Head of caudate nucleus (tissue), 42 donors: Measurements from ENCODE around the gene ABCC1.
"Not testable (repeated sequence)": the region's sequence is repeated elsewhere in the genome, so short reads cannot be mapped to it uniquely, and the experiment has no call there.

Experiments used
- DNase-seq, 42 donors: peaks; one replicate each; pipeline versions ENCODE4 v3.0.0 to v3.0.0-alpha.2; 2020 to 2021; ENCODE audit warnings: mixed read lengths in 7 of 42
- intact Hi-C: fragments of 100-400 bp; cut with DNase I; formaldehyde crosslinking; loops from one replicate; pipeline ENCODE4 v1.15.0; 2022

The ABCC1 gene

DNA sequence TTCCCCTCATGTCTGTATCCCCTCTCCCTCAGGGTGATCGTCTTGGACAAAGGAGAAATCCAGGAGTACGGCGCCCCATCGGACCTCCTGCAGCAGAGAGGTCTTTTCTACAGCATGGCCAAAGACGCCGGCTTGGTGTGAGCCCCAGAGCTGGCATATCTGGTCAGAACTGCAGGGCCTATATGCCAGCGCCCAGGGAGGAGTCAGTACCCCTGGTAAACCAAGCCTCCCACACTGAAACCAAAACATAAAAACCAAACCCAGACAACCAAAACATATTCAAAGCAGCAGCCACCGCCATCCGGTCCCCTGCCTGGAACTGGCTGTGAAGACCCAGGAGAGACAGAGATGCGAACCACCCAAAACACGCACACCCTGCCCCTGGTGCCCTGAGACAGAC is 191.7 kb downstream of the ABCC1 start:
- no peak for DNase-seq
- intact Hi-C loops = no loop called here

DNA sequence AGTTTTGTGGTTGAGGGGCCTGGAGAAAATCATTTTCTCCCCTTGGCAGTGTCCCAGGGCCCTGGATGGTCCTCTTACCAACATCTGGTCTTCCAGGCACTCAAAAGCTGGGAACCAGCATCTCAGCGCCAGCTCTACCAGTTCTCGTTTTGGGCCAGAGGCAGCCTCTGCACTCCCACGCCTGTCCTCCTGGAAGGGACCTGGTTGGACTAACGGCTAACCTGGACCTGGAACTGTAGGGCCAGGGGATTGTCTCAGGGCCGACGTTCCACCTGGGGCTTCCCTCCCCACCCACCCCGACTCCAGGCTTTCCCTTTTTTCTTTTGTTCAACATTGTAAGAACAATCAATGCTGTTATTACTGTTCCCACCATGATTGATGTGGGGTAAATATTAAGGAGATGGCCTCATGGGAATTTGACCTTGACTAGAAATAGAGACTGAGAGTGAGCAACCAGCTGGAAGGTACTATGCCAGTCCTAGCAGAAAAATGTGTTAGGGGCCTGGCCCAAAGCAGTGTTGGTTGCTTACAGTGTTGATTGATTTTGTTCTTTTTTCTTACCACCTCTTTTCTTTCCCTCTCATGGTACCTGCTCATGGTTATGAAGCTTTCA is 192.5 kb downstream of the ABCC1 start:
- DNase-seq = no peak
- intact Hi-C loops = no loop called here

GRCh38 chr16:16143038-16143763 is 193.8 kb downstream of the ABCC1 start:
- intact Hi-C loops = no loop called here
- DNase-seq = peak in 2 of 42 donors; percentile 17 to 63

DNA sequence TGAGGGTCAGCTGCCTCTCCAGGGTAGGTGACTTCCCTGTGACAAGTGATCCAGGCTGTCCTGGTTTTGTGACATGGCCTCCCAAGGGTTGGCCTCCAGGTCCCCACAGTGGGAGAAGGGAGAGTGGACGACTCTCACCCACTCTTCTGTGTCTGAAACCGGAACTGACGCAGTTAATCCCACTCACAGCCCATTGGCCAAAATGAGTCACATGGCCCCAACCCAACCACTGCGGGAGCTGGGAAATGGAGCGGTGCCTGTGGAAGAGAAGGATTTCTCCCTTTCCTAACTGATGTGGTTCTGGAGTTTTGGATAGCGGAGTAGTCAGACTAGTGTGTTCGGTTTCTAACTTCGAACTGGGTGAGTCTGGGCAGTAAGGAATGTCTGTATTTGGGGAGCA is 194.5 kb downstream of the ABCC1 start:
- no peak for DNase-seq
- intact Hi-C loops = no loop called here

DNA sequence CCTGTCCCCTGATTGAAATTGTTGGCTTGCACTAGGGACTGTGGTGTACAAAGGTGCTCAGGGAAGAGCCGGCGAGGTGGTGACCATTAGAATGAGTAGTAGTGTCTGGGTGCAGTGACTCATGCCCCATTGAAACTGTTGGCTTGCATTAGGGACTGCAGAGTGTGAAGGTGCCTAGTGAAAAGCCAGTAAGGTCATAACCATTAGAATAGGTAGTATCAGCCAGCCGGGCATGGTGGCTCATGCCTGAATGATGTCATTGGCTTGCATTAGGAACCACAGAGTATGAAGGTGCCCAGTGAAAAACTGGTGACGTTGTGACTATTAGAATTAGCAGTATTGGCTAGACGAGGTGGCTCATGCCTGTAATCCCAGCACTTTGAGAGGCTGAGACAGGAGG is 195.0 kb downstream of the ABCC1 start:
- DNase-seq = no peak
- intact Hi-C loops = no loop called here

DNA sequence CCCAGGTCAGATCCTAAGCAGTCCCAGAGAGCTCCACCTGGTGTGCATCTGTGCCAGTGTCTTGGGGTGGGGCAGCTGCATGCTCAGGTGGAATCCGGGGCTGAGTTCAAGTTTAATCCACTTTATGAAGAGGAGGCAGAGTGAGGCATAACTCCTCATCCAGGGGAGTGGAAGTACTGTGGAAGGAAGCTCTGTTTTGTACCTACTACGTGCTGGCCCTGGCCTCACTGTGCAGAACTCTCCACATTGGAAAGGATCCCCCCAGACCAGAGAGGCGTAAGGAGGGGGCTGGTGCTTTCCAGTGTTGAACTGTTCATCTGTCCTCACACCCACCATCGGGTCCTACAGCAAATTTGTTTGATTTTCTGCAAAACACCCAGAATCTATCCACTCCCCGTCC is 195.9 kb downstream of the ABCC1 start:
- intact Hi-C loops = no loop called here
- no peak for DNase-seq

- no peak for DNase-seq
- intact Hi-C loops = no loop called here
Measured at GRCh38 chr16:16146380-16147315, 197.2 kb downstream of the ABCC1 start.

DNA sequence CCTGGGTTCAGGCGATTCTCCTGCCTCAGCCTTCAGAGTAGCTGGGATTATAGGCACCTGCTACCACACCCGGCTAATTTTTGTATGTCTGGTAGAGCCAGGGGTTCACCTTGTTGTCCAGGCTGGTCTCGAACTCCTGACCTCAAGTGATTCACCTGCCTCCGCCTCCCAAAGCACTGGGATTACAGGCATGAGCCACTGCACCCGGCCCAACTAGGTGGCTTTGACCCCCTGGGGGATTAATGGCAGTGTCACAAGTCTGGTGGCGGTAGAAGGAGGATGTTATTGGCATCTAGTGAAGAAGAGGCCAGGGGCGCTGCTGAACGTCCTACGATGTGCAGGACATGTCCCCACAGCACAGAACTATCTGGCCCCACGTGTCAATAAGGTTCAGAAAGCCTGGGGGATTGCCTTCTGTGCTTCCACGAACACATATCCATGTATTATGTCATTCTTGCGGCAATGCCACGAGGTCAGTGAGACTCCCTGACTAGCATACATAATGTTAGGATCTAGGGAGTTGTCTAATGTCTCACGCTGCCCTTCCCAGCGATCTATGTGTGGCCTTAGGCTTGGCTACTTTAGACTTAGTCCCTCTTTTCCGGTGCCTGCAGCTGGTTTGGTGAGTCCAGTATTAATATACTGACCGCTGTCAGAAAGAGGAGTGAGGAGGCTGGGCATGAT is 198.0 kb downstream of the ABCC1 start:
- DNase-seq = no peak
- intact Hi-C loops = no loop called here

DNA sequence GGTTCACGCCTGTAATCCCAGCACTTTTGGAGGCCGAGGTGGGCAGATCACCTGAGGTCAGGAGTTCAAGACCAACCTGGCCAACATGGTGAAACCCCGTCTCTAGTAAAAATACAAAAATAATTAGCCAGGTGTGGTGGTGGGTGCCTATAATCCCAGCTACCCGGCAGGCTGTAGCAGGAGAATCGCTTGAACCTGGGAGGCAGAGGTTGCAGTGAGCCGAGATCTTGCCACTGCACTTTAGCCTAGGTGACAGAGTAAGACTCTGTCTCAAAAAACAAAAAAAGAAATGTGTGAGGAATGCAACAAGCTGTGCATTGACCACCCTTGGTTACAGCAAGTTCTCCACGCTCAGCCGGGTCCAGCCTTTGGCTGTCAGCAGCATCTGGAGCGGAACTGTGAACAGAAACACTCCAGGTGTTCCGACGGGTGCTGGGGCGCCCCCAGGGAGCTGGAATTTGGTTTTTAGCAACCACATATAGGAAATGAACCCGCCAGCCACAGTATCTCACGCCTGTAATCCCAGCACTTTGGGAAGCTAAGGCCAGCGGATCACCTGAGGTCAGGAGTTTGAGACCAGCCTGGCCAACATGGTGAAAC is 198.7 kb downstream of the ABCC1 start:
- DNase-seq, intact Hi-C loops: not testable (repeated sequence)

DNA sequence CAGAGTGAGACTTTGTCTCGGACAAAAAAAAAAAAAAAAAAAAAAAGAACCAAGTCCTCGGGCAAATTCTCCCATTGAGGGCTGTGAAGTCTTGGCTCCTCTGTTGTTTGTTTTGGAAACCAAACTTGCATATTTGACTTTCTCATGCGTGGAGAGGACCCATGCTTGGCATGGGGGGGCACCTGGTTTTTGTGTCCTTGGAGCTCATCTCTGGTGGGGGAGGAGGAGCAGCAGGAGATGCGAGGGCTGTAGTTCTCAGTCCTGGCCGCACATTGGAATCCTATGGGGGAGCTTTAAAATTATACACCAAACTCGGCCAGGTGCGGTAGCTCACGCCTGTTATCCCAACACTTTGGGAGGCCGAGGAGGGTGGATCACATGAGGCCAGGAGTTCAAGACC is 199.3 kb downstream of the ABCC1 start:
- no peak for DNase-seq
- intact Hi-C loops = no loop called here

GRCh38 chr16:16149710-16150116 is 200.3 kb downstream of the ABCC1 start:
- DNase-seq = no peak
- intact Hi-C loops = no loop called here

GRCh38 chr16:16150117-16150877 is 200.9 kb downstream of the ABCC1 start:
- intact Hi-C loops = no loop called here

DNA sequence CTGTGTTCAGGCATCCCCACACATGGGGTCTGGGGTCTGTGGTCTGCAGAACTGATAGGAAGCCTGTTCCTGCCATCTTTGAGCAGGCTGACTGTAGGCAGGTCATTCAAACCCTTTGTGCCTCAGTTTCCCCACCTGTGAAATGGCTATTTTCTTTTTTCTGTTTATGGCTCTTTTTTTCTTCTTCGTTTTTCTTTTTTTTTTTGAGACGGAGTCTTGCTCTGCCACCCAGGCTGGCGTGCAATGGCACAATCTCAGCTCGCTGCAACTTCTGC is 201.4 kb downstream of the ABCC1 start:
- intact Hi-C loops = no loop called here
- no peak for DNase-seq

More at GRCh38 chr16:16150117-16150877, 200.9 kb downstream of the ABCC1 start:
- peak; percentile 52 to 93 (median 84) for DNase-seq

- DNase-seq = peak in 1 of 42 donors; percentile 28
Measured at GRCh38 chr16:16151315-16151714, 201.9 kb downstream of the ABCC1 start.

DNA sequence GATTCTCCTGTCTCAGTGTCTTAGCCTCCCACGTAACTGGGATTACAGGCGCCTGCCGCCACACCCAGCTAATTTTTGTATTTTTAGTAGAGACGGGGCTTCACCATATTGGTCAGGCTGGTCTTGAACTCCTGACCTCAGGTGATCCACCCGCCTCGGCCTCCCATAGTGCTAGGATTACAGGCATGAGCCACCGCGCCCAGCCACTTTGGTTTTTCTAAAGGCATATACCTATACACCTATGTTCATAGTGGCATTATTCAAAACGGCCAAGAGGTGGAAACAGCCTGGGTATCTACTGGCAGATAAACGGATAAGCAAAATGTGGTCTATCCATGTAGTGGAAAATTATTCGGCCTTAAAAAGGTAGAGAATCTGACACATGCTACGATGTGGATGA is 203.6 kb downstream of the ABCC1 start:
- DNase-seq, intact Hi-C loops: not testable (repeated sequence)

More at GRCh38 chr16:16151315-16151714, 201.9 kb downstream of the ABCC1 start:
- intact Hi-C loops = no loop called here

DNA sequence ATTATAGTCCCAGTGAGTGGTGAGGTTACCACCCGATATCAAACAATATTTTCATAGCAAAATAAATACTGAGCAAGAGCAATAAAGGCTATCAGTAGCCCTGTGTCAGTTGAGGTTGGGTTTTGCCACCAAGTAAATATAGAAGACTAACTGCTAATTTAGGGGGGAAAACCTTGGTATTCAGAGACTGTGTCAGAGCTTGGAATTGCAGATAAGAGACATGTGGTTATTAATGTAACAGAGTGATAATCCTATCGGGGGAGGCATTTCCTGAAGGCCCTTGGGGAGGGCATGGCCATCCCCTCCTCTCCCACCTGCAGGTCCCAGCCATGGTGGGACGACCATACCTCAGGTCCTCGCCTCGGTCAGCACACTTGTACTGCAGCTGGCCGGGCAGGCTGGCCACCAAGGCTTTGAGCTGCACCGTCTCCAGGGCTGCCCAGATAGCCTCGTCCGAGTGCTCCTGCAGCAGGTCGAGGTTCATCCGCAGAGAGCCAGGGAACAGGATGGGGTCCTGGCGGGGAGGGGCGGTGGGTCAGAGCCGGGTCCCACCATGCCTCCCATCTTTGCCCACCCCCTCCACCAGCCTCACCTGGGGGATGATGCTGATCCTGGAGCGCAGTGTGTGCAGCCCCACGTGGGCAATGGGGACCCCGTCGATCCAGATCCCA is 205.0 kb downstream of the ABCC1 start:
- intact Hi-C loops = no loop called here
- no peak for DNase-seq

GRCh38 chr16:16155234-16155633 is 205.8 kb downstream of the ABCC1 start:
- intact Hi-C loops = no loop called here
- DNase-seq = no peak

GRCh38 chr16:16157166-16157565 is 207.8 kb downstream of the ABCC1 start:
- intact Hi-C loops = no loop called here
- no peak for DNase-seq
